GM12878 (cell line): ENCODE results near the gene ADK. TPM values are rescaled to one million over a fixed set of nuclear protein-coding genes. Genes with fewer than 3 reads are reported as not detected.
A peak's percentile ranks its signal among the peaks of the same experiment; 100 is the strongest.

Experiments used
- BACH1 ChIP-seq: fragments of 450-650 bp; IDR thresholded peaks from 2 replicates; pipeline ENCODE4 v1.6.1; 2017; ENCODE audit warnings: mild to moderate bottlenecking, borderline replicate concordance
- BHLHE40 ChIP-seq, 2 experiments: fragments of 450-650 bp in 1 of 2; IDR thresholded peaks; 2 replicates each; pipeline ENCODE4 v1.6.1; 2011 to 2017; ENCODE audit warnings: low read depth in 2 of 2, borderline replicate concordance in 1 of 2, improper control_type of control experiment in 1 of 2, low read length in 1 of 2, mild to moderate bottlenecking in 1 of 2
- BRCA1 ChIP-seq: IDR thresholded peaks from 2 replicates; pipeline ENCODE4 v1.6.1; 2011; ENCODE audit warnings: low read depth, low read length, improper control_type of control experiment
- EED ChIP-seq: sonication (generic); IDR thresholded peaks from 2 replicates; pipeline ENCODE4 v1.6.1; 2016; ENCODE audit warnings: antibody characterized with exemption, low read depth
- MTA3 ChIP-seq: IDR thresholded peaks from 2 replicates; pipeline ENCODE4 v1.6.1; 2012; ENCODE audit warnings: low read length, inconsistent platforms, borderline replicate concordance
- NR2C1 ChIP-seq: fragments of 450-650 bp; IDR thresholded peaks from 2 replicates; pipeline ENCODE4 v1.6.1; 2017; ENCODE audit warnings: antibody characterized with exemption, mild to moderate bottlenecking, moderate library complexity
- RBBP5 ChIP-seq: fragments of 200-600 bp; sonication (generic); conservative IDR thresholded peaks from 2 replicates; pipeline ENCODE4 v1.6.1; 2016
- RELA ChIP-seq: fragments of 450-650 bp; IDR thresholded peaks from 2 replicates; pipeline ENCODE4 v1.8.0; 2014; ENCODE audit warnings: borderline replicate concordance; ENCODE audit not compliant: partially characterized antibody
- STAT3 ChIP-seq: IDR thresholded peaks from 2 replicates; pipeline ENCODE4 v1.6.1; 2011; ENCODE audit warnings: low read depth, low read length, improper control_type of control experiment
- ZNF274 ChIP-seq: IDR thresholded peaks from one replicate; pipeline ENCODE4 v1.8.0; 2011; ENCODE audit not compliant: insufficient read length, insufficient read depth
- polyA plus RNA-seq, 11 experiments: library from polyadenylated mRNA; depleted of rRNA in 4 of 11; unstranded in 6 of 11; stranded (reverse) in 5 of 11; fragments of >200 nt; fragmentation: Nextera tagmentation in 4 of 11; fragmentation: Illumina TruSeq in 1 of 11; extraction: Ambion mirVana in 4 of 11; extraction: Trizol in 1 of 11; gene quantifications; 1 replicate in 1 of 11; 2 replicates in 10 of 11; pipeline versions ENCODE4 v1.2.1 to v1.2.3, GENCODE V29; 2011 to 2016; ENCODE audit warnings: inconsistent platforms in 2 of 11, missing spikeins in 2 of 11, low read depth in 1 of 11
- total RNA-seq, 4 experiments: library from RNA; depleted of rRNA in 3 of 4; stranded (reverse); fragments of >200 nt in 3 of 4; fragmentation: Illumina TruSeq in 1 of 4; extraction: Trizol in 1 of 4; gene quantifications; 2 replicates each; pipeline versions ENCODE4 v1.2.1 to v1.2.3, GENCODE V29; 2013 to 2021
- TF ChIP-seq, protein P1 (sequence below): fragments of 450-650 bp; conservative IDR thresholded peaks from 2 replicates; pipeline ENCODE4 v1.6.1; 2017; ENCODE audit warnings: mild to moderate bottlenecking, moderate library complexity
- TF ChIP-seq, protein P2 (sequence below): fragments of 450-650 bp; IDR thresholded peaks from 2 replicates; pipeline ENCODE4 v1.6.1; 2017; ENCODE audit warnings: mild to moderate bottlenecking, moderate library complexity
- TF ChIP-seq, protein P3 (sequence below): fragments of 450-650 bp; IDR thresholded peaks from 2 replicates; pipeline ENCODE4 v1.6.1; 2016; ENCODE audit warnings: mild to moderate bottlenecking, moderate library complexity, borderline replicate concordance
- TF ChIP-seq, protein P4 (sequence below): IDR thresholded peaks from 2 replicates; pipeline ENCODE4 v1.6.1; 2012; ENCODE audit warnings: low read depth, low read length, improper control_type of control experiment
- TF ChIP-seq, protein P5 (sequence below): fragments of 450-650 bp; IDR thresholded peaks from 2 replicates; pipeline ENCODE4 v1.6.1; 2017; ENCODE audit warnings: antibody characterized with exemption, mild to moderate bottlenecking, moderate library complexity

Gene ADK
- total and polyA plus RNA-seq, 10 of the 15 experiments (the other 5 are each of a cell fraction or from before 2014, with no cell fraction given): 42.0 to 151 (median 81.6) TPM

DNA sequence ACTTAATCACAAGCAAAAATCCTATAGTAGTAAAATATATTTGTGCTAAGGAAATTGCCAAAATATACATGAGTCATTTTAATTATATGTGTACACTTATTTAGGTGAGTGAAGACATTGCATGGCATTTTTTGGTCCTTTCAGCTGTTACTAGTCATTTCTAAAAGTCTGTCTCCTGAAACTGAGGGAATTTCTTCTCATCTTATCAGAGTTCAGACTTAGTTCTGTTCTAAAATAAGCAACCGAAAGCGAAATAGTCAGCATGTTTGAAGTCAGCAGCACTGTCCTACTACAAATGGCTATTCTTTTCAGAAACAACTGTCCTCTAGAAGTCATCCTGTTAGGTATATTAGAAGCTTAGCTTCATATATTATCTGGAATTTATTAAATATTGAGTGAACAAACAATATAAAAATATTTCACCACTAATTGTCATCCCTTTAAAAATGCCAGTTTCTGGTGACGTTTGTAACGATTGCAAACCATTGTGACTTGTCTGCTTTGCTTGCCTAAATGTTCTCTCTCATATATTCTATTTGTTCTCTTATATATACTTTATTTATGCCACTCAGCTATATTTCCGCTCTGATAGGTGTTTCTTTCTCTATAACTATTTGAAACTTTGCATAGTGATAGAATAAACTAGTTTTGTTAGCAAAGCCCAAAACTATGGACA lies 448.0 kb downstream of the ADK start (continued):
- TF ChIP-seq, protein P1, sequence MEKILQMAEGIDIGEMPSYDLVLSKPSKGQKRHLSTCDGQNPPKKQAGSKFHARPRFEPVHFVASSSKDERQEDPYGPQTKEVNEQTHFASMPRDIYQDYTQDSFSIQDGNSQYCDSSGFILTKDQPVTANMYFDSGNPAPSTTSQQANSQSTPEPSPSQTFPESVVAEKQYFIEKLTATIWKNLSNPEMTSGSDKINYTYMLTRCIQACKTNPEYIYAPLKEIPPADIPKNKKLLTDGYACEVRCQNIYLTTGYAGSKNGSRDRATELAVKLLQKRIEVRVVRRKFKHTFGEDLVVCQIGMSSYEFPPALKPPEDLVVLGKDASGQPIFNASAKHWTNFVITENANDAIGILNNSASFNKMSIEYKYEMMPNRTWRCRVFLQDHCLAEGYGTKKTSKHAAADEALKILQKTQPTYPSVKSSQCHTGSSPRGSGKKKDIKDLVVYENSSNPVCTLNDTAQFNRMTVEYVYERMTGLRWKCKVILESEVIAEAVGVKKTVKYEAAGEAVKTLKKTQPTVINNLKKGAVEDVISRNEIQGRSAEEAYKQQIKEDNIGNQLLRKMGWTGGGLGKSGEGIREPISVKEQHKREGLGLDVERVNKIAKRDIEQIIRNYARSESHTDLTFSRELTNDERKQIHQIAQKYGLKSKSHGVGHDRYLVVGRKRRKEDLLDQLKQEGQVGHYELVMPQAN: no peak
- TF ChIP-seq NR2C1: no peak
- peak; percentile 52; the same call in 1 of the 2 replicates for TF ChIP-seq EED
- no peak; the same call in 1 of the 2 replicates for TF ChIP-seq BACH1
- no peak for TF ChIP-seq RBBP5
- TF ChIP-seq, protein P2, sequence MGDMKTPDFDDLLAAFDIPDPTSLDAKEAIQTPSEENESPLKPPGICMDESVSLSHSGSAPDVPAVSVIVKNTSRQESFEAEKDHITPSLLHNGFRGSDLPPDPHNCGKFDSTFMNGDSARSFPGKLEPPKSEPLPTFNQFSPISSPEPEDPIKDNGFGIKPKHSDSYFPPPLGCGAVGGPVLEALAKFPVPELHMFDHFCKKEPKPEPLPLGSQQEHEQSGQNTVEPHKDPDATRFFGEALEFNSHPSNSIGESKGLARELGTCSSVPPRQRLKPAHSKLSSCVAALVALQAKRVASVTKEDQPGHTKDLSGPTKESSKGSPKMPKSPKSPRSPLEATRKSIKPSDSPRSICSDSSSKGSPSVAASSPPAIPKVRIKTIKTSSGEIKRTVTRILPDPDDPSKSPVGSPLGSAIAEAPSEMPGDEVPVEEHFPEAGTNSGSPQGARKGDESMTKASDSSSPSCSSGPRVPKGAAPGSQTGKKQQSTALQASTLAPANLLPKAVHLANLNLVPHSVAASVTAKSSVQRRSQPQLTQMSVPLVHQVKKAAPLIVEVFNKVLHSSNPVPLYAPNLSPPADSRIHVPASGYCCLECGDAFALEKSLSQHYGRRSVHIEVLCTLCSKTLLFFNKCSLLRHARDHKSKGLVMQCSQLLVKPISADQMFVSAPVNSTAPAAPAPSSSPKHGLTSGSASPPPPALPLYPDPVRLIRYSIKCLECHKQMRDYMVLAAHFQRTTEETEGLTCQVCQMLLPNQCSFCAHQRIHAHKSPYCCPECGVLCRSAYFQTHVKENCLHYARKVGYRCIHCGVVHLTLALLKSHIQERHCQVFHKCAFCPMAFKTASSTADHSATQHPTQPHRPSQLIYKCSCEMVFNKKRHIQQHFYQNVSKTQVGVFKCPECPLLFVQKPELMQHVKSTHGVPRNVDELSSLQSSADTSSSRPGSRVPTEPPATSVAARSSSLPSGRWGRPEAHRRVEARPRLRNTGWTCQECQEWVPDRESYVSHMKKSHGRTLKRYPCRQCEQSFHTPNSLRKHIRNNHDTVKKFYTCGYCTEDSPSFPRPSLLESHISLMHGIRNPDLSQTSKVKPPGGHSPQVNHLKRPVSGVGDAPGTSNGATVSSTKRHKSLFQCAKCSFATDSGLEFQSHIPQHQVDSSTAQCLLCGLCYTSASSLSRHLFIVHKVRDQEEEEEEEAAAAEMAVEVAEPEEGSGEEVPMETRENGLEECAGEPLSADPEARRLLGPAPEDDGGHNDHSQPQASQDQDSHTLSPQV: no peak; the same call in 1 of the 2 replicates
- no peak for TF ChIP-seq BRCA1
- TF ChIP-seq, protein P3, sequence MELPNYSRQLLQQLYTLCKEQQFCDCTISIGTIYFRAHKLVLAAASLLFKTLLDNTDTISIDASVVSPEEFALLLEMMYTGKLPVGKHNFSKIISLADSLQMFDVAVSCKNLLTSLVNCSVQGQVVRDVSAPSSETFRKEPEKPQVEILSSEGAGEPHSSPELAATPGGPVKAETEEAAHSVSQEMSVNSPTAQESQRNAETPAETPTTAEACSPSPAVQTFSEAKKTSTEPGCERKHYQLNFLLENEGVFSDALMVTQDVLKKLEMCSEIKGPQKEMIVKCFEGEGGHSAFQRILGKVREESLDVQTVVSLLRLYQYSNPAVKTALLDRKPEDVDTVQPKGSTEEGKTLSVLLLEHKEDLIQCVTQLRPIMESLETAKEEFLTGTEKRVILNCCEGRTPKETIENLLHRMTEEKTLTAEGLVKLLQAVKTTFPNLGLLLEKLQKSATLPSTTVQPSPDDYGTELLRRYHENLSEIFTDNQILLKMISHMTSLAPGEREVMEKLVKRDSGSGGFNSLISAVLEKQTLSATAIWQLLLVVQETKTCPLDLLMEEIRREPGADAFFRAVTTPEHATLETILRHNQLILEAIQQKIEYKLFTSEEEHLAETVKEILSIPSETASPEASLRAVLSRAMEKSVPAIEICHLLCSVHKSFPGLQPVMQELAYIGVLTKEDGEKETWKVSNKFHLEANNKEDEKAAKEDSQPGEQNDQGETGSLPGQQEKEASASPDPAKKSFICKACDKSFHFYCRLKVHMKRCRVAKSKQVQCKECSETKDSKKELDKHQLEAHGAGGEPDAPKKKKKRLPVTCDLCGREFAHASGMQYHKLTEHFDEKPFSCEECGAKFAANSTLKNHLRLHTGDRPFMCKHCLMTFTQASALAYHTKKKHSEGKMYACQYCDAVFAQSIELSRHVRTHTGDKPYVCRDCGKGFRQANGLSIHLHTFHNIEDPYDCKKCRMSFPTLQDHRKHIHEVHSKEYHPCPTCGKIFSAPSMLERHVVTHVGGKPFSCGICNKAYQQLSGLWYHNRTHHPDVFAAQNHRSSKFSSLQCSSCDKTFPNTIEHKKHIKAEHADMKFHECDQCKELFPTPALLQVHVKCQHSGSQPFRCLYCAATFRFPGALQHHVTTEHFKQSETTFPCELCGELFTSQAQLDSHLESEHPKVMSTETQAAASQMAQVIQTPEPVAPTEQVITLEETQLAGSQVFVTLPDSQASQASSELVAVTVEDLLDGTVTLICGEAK: no peak
- TF ChIP-seq RELA: no peak
- TF ChIP-seq, protein P4, sequence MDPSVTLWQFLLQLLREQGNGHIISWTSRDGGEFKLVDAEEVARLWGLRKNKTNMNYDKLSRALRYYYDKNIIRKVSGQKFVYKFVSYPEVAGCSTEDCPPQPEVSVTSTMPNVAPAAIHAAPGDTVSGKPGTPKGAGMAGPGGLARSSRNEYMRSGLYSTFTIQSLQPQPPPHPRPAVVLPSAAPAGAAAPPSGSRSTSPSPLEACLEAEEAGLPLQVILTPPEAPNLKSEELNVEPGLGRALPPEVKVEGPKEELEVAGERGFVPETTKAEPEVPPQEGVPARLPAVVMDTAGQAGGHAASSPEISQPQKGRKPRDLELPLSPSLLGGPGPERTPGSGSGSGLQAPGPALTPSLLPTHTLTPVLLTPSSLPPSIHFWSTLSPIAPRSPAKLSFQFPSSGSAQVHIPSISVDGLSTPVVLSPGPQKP: no peak
- no peak for TF ChIP-seq ZNF274
- TF ChIP-seq, protein P5, sequence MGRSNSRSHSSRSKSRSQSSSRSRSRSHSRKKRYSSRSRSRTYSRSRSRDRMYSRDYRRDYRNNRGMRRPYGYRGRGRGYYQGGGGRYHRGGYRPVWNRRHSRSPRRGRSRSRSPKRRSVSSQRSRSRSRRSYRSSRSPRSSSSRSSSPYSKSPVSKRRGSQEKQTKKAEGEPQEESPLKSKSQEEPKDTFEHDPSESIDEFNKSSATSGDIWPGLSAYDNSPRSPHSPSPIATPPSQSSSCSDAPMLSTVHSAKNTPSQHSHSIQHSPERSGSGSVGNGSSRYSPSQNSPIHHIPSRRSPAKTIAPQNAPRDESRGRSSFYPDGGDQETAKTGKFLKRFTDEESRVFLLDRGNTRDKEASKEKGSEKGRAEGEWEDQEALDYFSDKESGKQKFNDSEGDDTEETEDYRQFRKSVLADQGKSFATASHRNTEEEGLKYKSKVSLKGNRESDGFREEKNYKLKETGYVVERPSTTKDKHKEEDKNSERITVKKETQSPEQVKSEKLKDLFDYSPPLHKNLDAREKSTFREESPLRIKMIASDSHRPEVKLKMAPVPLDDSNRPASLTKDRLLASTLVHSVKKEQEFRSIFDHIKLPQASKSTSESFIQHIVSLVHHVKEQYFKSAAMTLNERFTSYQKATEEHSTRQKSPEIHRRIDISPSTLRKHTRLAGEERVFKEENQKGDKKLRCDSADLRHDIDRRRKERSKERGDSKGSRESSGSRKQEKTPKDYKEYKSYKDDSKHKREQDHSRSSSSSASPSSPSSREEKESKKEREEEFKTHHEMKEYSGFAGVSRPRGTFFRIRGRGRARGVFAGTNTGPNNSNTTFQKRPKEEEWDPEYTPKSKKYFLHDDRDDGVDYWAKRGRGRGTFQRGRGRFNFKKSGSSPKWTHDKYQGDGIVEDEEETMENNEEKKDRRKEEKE: no peak
- TF ChIP-seq MTA3: no peak
- TF ChIP-seq STAT3: no peak
- TF ChIP-seq BHLHE40 (IDR thresholded peaks at IDR 0.05; ENCODE audit: borderline replicate concordance in 1 of 2, low read depth in 2 of 2, low read length in 1 of 2): peak; percentile 13 to 27; a peak in 2 of 4 replicates
